H54 (cell line): ENCODE results near the gene ANKHD1.
"Not testable (repeated sequence)": the region's sequence is repeated elsewhere in the genome, so short reads cannot be mapped to it uniquely, and the experiment has no call there.

Experiments used
- DNase-seq: peaks from one replicate; pipeline ENCODE4 v3.0.0; 2011; ENCODE audit warnings: low spot score, mixed read lengths; ENCODE audit not compliant: insufficient read length
- FAIRE-seq: peaks from 3 replicates; lab custom pipeline; 2011; peaks lifted over from hg19 to GRCh38; lab: Jason Lieb, UNC
- POLR2A ChIP-seq: IDR thresholded peaks from 2 replicates; pipeline ENCODE4 v1.6.1; 2011; ENCODE audit warnings: low read depth, mild to moderate bottlenecking, low read length

Gene ANKHD1

DNA sequence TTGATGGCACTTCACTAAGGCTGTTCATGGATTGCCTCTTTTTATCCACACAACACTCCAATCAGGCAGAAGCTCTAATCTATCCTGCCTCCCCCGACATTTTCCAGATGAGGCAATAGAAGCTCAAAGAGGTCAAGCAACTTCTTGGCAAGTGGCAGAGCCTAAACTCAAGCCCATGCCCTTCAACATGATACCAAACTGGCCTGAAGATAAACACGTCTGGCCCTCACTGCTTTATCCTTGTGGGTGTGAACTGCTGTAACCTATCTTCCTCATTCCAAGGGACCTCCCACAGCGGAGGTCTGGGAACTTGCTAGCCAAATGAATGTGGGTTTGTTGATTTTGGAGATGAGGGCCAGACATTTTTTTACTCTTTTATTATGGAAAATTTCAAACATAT, 172.5 kb downstream of the ANKHD1 start:
- FAIRE-seq (no peak), DNase-seq (no peak)
- TF ChIP-seq POLR2A = no peak

DNA sequence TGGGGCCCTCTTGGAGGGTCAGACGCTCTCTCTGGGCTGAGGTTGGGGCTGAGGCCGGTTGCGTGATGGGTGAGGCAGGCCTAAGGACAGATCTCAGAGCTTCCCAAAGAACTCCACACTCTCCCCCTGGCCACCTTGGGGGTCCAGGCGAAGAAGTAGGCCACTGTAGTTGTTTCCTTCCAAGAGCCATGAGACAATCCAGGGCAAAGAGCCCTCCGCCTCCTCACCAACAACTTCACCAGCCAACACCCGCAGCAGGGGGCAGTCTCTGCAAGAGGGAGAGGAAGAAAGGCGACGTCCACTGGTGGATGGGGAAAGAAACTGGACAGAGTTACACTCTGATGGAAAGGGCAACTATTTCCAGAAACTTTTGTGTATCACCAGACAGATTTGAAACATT, 173.7 kb downstream of the ANKHD1 start:
- DNase-seq (no peak), FAIRE-seq (no peak)
- TF ChIP-seq POLR2A = no peak

DNA sequence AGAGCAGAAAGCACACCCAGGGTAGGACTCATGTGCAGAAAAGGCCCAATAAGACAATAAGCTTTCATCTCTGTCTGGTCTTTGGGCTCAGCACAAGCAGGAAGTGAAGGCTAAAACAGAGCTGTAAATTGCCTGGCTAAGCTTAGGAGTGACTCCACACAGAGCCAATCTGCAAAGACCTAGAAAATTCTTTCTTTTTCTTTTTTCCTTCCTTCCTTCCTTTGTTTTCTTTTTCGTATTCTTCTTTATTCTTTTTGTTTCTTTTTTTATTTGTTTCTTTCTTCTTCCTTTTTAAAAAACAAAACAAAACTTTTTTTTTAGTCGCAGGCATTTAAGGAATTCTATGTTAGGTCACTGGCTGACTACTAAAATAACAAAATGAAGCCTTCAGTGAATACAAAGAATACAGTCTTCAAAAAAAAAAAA, 175.2 kb downstream of the ANKHD1 start:
- DNase-seq = no peak
- no peak for TF ChIP-seq POLR2A
- no peak for FAIRE-seq

DNA sequence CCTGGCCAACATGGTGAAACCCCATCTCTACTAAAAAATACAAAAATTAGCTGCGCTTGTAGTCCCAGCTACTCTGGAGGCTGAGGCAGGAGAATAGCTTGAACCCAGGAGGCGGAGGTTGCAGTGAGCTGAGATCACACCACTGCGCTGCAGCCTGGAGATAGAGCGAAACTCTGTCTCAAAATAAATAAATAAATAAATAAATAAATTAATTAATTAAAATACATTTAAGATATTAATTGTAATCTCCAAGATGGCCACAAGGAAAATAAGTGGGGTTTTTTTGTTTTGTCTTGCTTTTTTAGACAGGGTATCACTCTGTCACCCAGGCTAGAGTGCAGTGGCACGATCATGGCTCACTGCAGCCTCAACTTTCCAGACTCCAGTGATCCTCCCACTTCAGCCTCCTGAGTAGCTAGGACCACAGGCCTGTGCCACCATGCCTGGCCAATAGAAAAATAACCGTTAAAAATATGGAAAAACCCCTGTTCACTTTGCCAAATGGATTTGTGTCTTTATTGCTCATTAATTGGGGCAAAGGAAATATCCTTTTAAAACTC, 177.6 kb downstream of the ANKHD1 start:
- FAIRE-seq = not testable (repeated sequence)

DNA sequence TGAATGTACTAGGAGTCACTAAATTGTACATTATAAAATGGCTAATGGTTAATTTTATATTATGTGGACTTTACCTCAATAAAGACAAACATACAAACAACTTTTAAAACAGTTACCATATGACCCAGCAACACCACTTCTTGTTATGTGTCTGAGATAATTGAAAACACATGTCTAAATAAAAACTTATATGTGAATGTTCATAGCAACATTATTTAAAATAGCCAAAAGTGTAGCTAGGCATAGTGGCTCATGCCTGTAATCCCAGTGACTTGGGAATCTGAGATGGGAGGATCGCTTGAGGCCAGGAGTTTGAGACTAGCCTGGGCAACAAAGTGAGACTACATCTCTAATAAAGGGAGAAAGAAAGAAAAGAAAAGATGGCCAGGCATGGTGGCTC, 185.9 kb downstream of the ANKHD1 start:
- no peak for FAIRE-seq
- no peak for TF ChIP-seq POLR2A
- no peak for DNase-seq

More for the DNA sequence above, 177.6 kb downstream of the ANKHD1 start:
- not testable (repeated sequence) for DNase-seq

- FAIRE-seq (no peak), DNase-seq (no peak)
- no peak for TF ChIP-seq POLR2A
Observed at GRCh38 chr5:140588311-140589070, 186.9 kb downstream of the ANKHD1 start.
